HEK293 (cell line): ENCODE results near the gene TEKTIP1.
A peak's percentile ranks its signal among the peaks of the same experiment; 100 is the strongest.

ENCODE experiments used
- CTCF ChIA-PET: fragments of 350-600 bp; formaldehyde crosslinking; extraction: SDS; loops from one replicate; lab custom pipeline; 2021; ENCODE audit warnings: antibody characterized with exemption; lab: Yijun Ruan, JAX
- POLR2A ChIA-PET: fragments of 300-600 bp; formaldehyde crosslinking; extraction: SDS; loops from one replicate; lab custom pipeline; 2020; ENCODE audit warnings: antibody characterized with exemption, inconsistent platforms; lab: Yijun Ruan, JAX
- H3K27ac ChIP-seq: fragments of 200-500 bp; sonication (Bioruptor generic); 2 replicates; pipeline ENCODE4 v1.5.1; 2014; ENCODE audit warnings: low read depth, low read length, control low read depth, inconsistent platforms; ENCODE audit errors: extremely low read depth
- H3K36me3 ChIP-seq, 2 experiments: fragments of 200-500 bp in 1 of 2; sonication (Bioruptor generic) in 1 of 2; 1 replicate in 1 of 2; 2 replicates in 1 of 2; pipeline ENCODE4 v1.5.1; 2014 to 2017; ENCODE audit warnings: inconsistent platforms in 2 of 2, low read length in 2 of 2; ENCODE audit not compliant: control insufficient read depth in 2 of 2, insufficient read depth in 1 of 2
- H3K4me1 ChIP-seq: fragments of 200-500 bp; sonication (Bioruptor generic); 2 replicates; pipeline ENCODE4 v1.5.1; 2014; ENCODE audit warnings: mild to moderate bottlenecking, low read length, inconsistent platforms; ENCODE audit not compliant: control insufficient read depth, insufficient read depth
- H3K4me3 ChIP-seq: 2 replicates; pipeline ENCODE4 v1.5.1; 2011; ENCODE audit warnings: low read depth, mild to moderate bottlenecking, control low read depth, low read length, moderate library complexity
- H3K9me3 ChIP-seq: fragments of 200-500 bp; sonication (Bioruptor generic); 2 replicates; pipeline ENCODE4 v1.5.1; 2014; ENCODE audit warnings: low read depth, low read length, inconsistent platforms; ENCODE audit not compliant: control insufficient read depth, insufficient read depth
- HOXD13 ChIP-seq: sonication (generic); formaldehyde crosslinking; IDR thresholded peaks from 2 replicates; pipeline ENCODE4 v1.8.0; 2022; ENCODE audit warnings: missing genetic modification reagents, borderline replicate concordance
- PBX3 ChIP-seq: sonication (generic); formaldehyde crosslinking; IDR thresholded peaks from 2 replicates; pipeline ENCODE4 v1.8.1; 2022; ENCODE audit warnings: mild to moderate bottlenecking, moderate library complexity, missing genetic modification reagents
- SALL2 ChIP-seq: fragments of 450-650 bp; formaldehyde crosslinking; IDR thresholded peaks from 2 replicates; pipeline ENCODE4 v1.5.0; 2017; ENCODE audit warnings: missing biosample characterization, mild to moderate bottlenecking, missing genetic modification characterization, borderline replicate concordance
- ZBTB6 ChIP-seq: fragments of 450-650 bp; formaldehyde crosslinking; IDR thresholded peaks from 2 replicates; pipeline ENCODE4 v1.5.1; 2017; ENCODE audit warnings: missing biosample characterization, missing genetic modification characterization
- ZBTB8A ChIP-seq: fragments of 450-650 bp; formaldehyde crosslinking; IDR thresholded peaks from 2 replicates; pipeline ENCODE4 v1.5.1; 2016; ENCODE audit warnings: missing biosample characterization, missing genetic modification characterization
- ZNF133 ChIP-seq: fragments of 450-650 bp; formaldehyde crosslinking; IDR thresholded peaks from 2 replicates; pipeline ENCODE4 v1.5.1; 2016; ENCODE audit warnings: missing biosample characterization, missing genetic modification characterization
- ZNF146 ChIP-seq: fragments of 450-650 bp; formaldehyde crosslinking; IDR thresholded peaks from 2 replicates; pipeline ENCODE4 v1.5.1; 2016; ENCODE audit warnings: missing biosample characterization, missing genetic modification characterization
- ZNF16 ChIP-seq: fragments of 450-650 bp; formaldehyde crosslinking; IDR thresholded peaks from 2 replicates; pipeline ENCODE4 v1.5.1; 2016; ENCODE audit warnings: low read depth, missing biosample characterization, missing genetic modification characterization
- ZNF202 ChIP-seq: fragments of 450-650 bp; formaldehyde crosslinking; IDR thresholded peaks from 2 replicates; pipeline ENCODE4 v1.5.1; 2016; ENCODE audit warnings: missing biosample characterization, missing genetic modification characterization, borderline replicate concordance
- ZNF274 ChIP-seq, 2 experiments: fragments of 200-500 bp in 1 of 2; fragments of 450-650 bp in 1 of 2; sonication (Bioruptor generic) in 1 of 2; formaldehyde crosslinking in 1 of 2; IDR thresholded peaks; 2 replicates each; pipeline versions ENCODE4 v1.5.1 to v1.6.1; 2014 to 2016; ENCODE audit warnings: borderline replicate concordance in 1 of 2, inconsistent platforms in 1 of 2, low read length in 1 of 2, missing biosample characterization in 1 of 2, missing genetic modification characterization in 1 of 2
- ZNF311 ChIP-seq: fragments of 450-650 bp; formaldehyde crosslinking; IDR thresholded peaks from 2 replicates; pipeline ENCODE4 v1.5.1; 2017; ENCODE audit warnings: missing biosample characterization, missing genetic modification characterization, borderline replicate concordance
- ZNF341 ChIP-seq: fragments of 450-650 bp; formaldehyde crosslinking; IDR thresholded peaks from 2 replicates; pipeline ENCODE4; 2016; ENCODE audit warnings: low read depth, missing biosample characterization, missing genetic modification characterization
- ZNF394 ChIP-seq: fragments of 450-650 bp; formaldehyde crosslinking; IDR thresholded peaks from 2 replicates; pipeline ENCODE4 v1.5.1; 2016; ENCODE audit warnings: missing biosample characterization, missing genetic modification characterization, mild to moderate bottlenecking, moderate library complexity, borderline replicate concordance
- ZNF514 ChIP-seq: fragments of 450-650 bp; formaldehyde crosslinking; IDR thresholded peaks from 2 replicates; pipeline ENCODE4 v1.5.1; 2016; ENCODE audit warnings: missing biosample characterization, missing genetic modification characterization
- ZNF658 ChIP-seq: fragments of 450-650 bp; formaldehyde crosslinking; IDR thresholded peaks from 2 replicates; pipeline ENCODE4; 2016; ENCODE audit warnings: missing biosample characterization, missing genetic modification characterization
- ZNF660 ChIP-seq: fragments of 450-650 bp; IDR thresholded peaks from 2 replicates; pipeline ENCODE4 v1.5.1; 2018; ENCODE audit warnings: missing biosample characterization, mild to moderate bottlenecking, missing genetic modification characterization
- ZNF677 ChIP-seq: fragments of 450-650 bp; IDR thresholded peaks from 2 replicates; pipeline ENCODE4 v1.5.0; 2018; ENCODE audit warnings: missing biosample characterization, mild to moderate bottlenecking, missing genetic modification characterization, moderate library complexity

The TEKTIP1 gene

GRCh38 chr19:3590991-3591659 lies 52.2 kb downstream of the TEKTIP1 start:
- no peaks in the 10 kb centered on the region for H3K9me3 ChIP-seq
- H3K27ac ChIP-seq = no peak overlapping the region
- TF ChIP-seq ZNF394 (tag by site-specific recombination) (no peak), SALL2 (tag by site-specific recombination) (no peak), ZBTB6 (tag by site-specific recombination) (peak; percentile 80; the same call in 1 of the 2 replicates), ZBTB8A (tag by site-specific recombination) (peak; percentile 12; the same call in 1 of the 2 replicates), ZNF311 (tag by site-specific recombination) (no peak), ZNF341 (tag by site-specific recombination) (no peak), ZNF146 (tag by site-specific recombination) (no peak), PBX3 (CRISPR knock-in tag) (no peak), HOXD13 (CRISPR knock-in tag) (no peak), ZNF16 (tag by site-specific recombination) (no peak), ZNF658 (tag by site-specific recombination) (no peak), ZNF660 (tag by site-specific recombination) (no peak), ZNF514 (tag by site-specific recombination) (no peak), ZNF202 (tag by site-specific recombination) (no peak), ZNF133 (no peak), ZNF274 (IDR thresholded peaks at IDR 0.05; ENCODE audit: low read length) (no peak), ZNF274 (tag by site-specific recombination; IDR thresholded peaks at IDR 0.05; ENCODE audit: borderline replicate concordance) (no peak)
- CTCF ChIA-PET = no interaction called here
- H3K36me3 ChIP-seq = no peaks in the 10 kb centered on the region
- H3K4me1 ChIP-seq = no peaks in the 10 kb centered on the region
- H3K4me3 ChIP-seq = no peak overlapping the region
- POLR2A ChIA-PET = interaction anchor here (0.5 to 1.4 kb wide), 2 partner anchors 17 to 27 kb away, joined by 4 read pairs; no protein-coding TSS in a partner anchor

GRCh38 chr19:3591876-3592613 lies 53.1 kb downstream of the TEKTIP1 start:
- Histone ChIP-seq H3K9me3 (no peaks in the 10 kb centered on the region), H3K36me3 (no peaks in the 10 kb centered on the region), H3K4me1 (no peaks in the 10 kb centered on the region), H3K27ac (no peak overlapping the region), H3K4me3 (no peak overlapping the region)
- ChIA-PET POLR2A (interaction anchor here (0.9 to 1.4 kb wide), 2 partner anchors 10 to 18 kb away, joined by 3 to 4 read pairs; no protein-coding TSS in a partner anchor), CTCF (interaction anchor here (0.6 to 1.2 kb wide), 2 partner anchors 8 to 45 kb away, joined by 3 to 4 read pairs; no protein-coding TSS in a partner anchor)
- TF ChIP-seq ZNF677 (no peak), ZBTB6 (tag by site-specific recombination) (peak; percentile 84)
